HG03060 (cell line): ENCODE measurements around the gene PTGS1.
"Not testable (repeated sequence)": the region's sequence is repeated elsewhere in the genome, so short reads cannot be mapped to it uniquely, and the experiment has no call there.

Source experiments
- ATAC-seq: cut with Tn5 transposase; IDR thresholded peaks from one replicate; pipeline ENCODE4 v1.9.1; 2021; ENCODE audit warnings: low read depth, moderate number of reproducible peaks; ENCODE audit not compliant: unreplicated experiment

Gene PTGS1

DNA sequence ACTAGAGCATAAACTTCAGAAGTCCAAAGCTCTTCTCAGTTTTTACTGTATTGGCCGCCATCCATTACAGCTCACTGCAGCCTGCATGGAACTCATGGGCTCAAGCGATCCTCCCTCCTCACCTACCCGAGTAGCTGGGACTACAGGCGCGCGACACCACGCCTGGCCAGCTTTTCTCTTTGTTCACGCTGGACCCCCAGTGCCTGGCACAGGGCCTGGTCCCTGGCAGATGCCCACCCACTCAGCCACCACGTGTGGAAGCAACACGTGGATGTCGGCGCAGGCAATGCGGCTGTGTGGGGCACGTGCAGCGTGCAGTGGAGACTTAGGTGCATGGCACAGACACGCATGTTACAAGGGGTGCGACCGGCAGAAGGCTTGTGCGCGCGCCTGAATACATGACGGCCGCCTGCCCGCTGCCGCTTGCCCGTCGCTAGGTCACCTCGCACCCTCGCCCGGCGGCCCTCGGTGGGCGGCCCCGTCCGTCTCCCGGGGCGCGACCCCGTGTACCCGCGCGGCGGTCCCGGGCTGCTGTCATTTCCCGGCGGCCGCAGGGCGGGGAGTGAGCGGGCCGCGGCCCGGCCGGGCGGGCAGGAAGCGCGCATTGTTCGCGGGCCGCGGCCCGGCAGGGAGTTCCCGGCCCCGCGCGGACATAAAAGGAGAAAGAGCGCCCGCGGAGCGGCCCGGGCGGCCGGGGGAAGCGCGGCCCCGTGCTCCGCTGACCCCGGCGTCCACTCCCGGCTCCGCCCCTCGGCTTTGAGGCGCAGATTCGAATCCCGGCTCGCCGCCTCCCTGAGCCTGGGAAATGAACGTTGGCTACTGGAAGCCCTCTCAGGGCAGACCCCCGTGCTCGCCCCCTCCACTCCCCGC lies 24.1 kb upstream of the PTGS1 start:
- ATAC-seq = no peak

DNA sequence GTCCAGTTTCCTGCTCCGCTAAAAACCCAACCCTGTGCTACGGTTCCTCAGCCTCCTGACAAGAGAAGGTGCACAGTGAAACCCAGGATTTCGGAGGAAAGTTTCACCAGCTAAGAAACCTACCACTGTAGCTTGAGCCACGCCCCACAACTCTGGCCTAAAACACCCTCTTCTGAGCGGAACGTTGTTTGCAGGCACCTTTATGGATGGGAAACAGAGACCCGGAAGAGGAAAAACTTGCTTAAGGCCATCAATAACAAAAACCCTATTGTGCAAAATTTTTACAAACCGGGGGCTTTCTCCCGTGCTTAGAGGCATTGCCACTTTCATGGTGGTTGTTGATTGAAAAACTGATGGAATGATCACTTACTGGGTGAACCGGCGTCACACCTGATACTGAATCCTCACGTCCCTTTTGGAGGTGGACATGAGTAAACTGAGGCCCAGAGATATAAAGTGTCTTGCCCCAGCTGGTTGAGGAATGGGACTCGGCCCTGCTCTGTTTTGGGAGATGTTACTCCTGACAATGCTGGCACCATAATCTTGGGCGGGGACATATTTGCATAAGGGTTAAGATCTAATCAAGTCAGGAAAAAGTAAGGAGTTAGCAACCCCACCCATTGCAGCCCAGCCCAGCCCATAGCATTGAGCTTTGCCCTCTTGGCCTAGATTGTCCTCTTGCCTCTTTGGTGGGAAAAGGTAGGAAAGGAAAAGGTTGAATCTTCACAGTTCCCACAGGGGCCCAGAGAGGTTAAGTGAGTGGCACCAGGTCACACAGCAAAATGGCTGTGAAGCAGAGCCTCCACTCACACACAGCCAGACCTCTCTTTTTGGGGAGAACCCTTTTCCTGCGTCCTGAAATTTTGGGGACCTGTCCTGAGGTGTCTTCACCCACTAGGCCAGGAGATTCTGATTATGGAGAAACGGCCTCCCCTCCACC lies 23.2 kb upstream of the PTGS1 start:
- no peak for ATAC-seq

GRCh38 chr9:122348288-122348777 lies 22.5 kb upstream of the PTGS1 start:
- ATAC-seq = no peak

DNA sequence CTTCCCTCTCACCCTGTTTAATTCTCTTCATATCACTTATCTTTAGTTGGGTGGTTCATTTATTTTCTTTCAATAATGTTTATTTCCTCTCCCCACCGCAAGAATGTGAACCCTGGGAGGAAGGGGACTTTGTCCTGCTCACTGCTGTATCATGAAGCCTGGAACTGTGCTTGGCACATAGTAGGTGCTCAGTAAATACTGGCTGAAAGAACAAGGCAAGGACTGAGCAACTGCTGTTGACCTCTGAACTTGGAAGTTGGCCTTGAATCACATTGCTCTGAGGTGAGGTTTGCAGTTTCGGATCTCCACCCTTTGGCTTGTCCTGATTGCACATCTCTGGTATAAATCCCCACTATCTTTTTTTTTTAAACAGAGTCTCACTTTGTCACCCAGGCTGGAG lies 22.0 kb upstream of the PTGS1 start:
- ATAC-seq = no peak

- no peak for ATAC-seq
Measured at GRCh38 chr9:122349201-122349600, 21.6 kb upstream of the PTGS1 start.

- ATAC-seq = peak; percentile 63
Measured at GRCh38 chr9:122350577-122351355, 20.1 kb upstream of the PTGS1 start.

DNA sequence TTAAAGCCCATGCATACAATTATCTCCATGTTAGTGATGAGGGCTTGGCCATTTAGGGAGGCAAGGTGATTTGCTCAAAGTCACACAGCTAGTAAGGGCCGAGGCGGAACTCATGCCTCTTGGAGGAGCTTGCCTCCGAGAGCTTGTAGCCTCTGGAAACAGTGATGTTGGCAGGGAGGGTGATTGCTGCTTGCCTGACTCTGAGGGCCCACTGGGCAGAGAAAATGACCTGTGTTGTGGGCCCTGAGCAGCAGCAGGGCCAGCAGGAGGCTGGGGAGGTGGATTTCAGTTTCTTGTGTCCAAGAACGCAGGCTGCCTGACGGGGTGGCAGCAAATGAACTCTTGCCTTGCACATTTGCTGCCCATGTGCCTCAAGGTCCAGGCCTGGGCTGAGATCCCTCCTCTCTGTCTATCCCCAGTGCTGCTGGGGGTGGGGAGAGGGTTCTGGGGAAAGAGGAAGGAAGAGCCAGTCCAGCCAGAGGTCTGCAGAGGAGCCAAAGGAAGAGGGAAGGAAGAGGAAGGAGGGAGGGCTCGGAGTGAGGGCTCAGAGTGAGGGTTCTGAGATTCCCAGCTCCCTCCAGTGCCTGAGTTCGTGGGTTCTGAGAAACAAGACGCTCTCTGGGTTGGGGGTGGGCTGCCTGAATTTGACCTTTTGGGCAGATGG lies 16.2 kb upstream of the PTGS1 start:
- no peak for ATAC-seq

DNA sequence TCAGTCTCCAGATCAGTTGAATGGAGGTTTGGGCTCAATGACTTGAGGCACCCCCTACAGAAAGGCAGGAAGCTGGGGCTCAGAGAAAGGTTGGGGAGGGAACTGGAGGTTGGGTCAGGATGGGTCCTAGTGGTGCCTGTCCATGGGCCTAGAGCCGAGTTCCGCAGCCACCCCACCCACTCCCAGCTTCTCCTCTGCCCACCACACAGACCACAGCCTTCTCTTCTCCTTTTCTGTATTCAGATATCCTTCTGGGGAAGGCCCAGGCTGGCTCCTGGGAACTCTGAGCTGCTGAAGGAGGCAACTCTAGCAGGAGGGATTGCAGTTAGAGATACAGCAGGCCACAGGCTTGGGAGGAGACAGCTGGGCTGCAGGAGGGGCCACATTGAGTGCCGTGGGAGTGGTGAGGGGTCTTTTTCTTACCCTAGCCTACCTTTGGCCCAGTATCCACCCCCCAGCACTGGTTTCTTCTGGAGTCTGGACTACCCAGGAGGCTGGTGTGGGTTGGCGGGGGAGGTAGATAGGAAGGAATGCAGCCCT lies 15.4 kb upstream of the PTGS1 start:
- no peak for ATAC-seq

DNA sequence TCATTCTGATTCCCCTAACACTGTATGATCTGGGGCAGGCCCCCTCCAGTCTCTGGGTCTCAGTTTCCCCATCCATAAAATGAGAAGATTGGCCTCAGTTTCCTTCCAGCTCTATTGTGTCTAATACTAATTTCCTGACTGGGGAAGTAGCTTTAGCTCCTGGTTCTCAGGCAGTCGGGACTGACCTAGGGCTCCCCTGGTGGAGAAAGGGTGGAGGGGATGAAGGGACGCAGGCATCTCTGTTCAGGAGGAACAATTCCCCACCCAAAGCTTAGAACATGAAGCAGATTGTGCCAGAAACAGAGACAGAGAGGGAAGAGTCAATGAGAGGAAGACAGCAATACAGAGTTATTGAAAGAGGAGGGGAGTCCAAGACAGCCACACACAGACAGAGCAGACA lies 14.2 kb upstream of the PTGS1 start:
- no peak for ATAC-seq

- no peak for ATAC-seq
Measured at GRCh38 chr9:122360891-122361290, 9.9 kb upstream of the PTGS1 start.

- ATAC-seq = not testable (repeated sequence)
Measured at GRCh38 chr9:122363131-122363530, 7.7 kb upstream of the PTGS1 start.

- ATAC-seq = no peak
Measured at GRCh38 chr9:122364117-122364782, 6.6 kb upstream of the PTGS1 start.

GRCh38 chr9:122364783-122365150 lies 6.1 kb upstream of the PTGS1 start:
- ATAC-seq = no peak

DNA sequence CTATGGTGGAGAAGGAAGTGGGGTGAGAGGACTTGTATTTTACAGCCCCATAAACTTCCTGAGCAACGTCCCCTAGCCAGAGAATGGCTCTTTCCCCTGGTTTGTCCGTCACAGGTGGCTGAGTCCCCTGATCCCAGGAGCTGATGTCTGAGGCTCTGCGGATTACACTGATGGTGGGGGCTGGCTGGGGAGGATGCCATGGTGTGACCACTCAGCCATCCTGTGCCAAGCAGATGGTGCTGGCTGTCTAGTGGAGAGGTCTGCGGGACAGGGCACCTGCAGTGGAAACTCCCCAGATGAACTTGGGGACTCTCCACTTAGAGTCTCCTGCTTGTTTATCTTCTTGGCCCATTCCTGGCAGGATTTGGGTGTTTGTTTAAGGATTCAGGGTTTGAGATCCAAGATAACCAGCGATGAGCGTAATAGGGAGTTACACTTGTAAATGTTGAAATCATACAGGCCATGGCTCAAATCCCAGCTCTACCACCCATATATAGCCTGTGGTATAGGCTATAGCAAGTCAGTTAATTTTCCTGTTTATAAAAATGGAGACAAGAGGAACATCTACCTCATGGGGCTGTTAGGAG lies 4.7 kb upstream of the PTGS1 start:
- ATAC-seq = no peak

- ATAC-seq = no peak
Measured at GRCh38 chr9:122367065-122367464, 3.8 kb upstream of the PTGS1 start.

DNA sequence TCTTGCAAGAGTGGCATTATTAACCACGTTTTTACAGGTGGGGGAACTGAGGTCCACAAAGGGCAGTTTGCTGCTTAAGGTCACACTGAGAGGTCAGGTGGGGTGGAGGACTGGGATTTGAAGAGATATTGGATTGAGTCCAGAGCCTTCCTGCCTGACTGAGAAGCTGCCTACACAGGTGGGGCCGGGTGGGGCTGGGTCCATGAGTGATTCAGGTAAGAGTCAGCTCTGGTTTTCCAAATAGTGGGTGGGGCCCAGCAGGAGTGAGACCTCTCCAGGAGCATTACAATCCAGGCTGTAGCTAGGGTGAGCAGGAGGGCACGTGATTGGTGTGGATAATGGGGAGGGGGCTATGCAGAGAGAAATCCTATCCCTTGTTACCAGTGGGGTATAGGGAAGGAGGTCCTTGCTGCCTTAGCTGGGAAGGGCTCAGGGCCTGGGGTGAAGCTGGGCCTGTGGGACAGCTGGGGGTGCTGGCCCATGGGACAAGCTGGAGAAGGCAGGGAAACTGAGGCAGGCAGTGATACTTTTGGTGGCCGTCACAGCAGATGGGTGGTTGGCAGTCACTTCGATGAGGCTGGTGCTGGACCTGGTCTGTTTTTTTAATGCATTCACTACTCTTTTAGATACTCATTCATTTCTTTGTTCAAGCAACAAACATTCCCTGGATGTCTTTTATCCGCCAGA lies 2.9 kb upstream of the PTGS1 start:
- ATAC-seq = no peak

GRCh38 chr9:122368642-122369041 lies 2.2 kb upstream of the PTGS1 start:
- ATAC-seq = no peak

GRCh38 chr9:122370303-122370702 lies 521 bp upstream of the PTGS1 start:
- ATAC-seq = no peak
